Neural progenitor cell (in vitro differentiated cells): ENCODE measurements around the gene ERGIC1.

Experiments
- EZH2 ChIP-seq: fragments of 200-600 bp; sonication (generic); IDR thresholded peaks from 2 replicates; pipeline ENCODE4 v1.6.1; 2017; ENCODE audit warnings: antibody characterized with exemption, mild to moderate bottlenecking, moderate library complexity
- TF ChIP-seq, protein P1 (sequence below): fragments of 200-600 bp; sonication (generic); IDR thresholded peaks from 2 replicates; pipeline ENCODE4 v1.5.1; 2017; ENCODE audit warnings: antibody characterized with exemption, mild to moderate bottlenecking

DNA sequence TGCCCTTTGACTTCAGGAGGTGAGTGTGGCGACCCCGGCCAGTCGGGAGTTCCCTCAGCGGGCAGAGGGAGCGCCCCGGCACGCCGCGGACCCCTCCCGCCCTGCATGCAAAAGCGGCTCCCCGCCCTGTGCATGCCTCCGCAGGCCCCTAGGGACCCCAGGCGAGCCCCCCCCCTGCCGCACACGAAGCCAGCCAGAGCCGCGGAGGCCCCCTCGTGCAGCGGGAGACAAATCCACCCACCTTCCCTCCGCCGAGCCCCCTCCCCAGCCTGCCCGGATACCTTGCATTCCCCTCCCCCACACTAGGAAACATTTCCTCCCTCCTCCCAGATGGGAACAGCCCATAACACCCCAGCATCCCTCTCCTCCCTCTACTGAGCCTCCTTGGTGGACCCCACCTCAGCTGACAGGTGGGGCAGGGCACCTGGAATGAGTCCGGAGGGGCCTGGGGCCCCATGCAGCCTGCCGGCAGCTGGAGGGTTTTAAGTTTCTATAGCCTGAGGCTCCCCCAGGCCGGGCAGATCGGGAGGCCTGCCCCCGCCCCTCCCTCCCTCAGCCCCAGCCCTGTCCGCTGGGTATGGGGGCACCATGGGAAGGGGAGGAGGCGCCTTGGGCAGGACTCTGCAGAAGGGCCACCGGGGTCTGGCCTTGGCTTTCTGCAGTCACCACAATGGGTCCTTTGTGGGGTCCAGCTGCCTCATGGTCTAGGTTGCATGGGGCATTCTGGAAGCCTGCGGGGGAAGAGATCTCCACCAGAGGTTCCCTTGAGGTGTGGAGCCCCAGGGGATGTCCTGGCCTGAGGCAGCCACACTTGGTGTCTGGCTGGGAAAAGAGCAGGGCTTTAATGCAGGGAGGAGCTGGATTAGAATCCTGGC lies 601 bp downstream of the ERGIC1 start:
- TF ChIP-seq, protein P1, sequence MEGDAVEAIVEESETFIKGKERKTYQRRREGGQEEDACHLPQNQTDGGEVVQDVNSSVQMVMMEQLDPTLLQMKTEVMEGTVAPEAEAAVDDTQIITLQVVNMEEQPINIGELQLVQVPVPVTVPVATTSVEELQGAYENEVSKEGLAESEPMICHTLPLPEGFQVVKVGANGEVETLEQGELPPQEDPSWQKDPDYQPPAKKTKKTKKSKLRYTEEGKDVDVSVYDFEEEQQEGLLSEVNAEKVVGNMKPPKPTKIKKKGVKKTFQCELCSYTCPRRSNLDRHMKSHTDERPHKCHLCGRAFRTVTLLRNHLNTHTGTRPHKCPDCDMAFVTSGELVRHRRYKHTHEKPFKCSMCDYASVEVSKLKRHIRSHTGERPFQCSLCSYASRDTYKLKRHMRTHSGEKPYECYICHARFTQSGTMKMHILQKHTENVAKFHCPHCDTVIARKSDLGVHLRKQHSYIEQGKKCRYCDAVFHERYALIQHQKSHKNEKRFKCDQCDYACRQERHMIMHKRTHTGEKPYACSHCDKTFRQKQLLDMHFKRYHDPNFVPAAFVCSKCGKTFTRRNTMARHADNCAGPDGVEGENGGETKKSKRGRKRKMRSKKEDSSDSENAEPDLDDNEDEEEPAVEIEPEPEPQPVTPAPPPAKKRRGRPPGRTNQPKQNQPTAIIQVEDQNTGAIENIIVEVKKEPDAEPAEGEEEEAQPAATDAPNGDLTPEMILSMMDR = no peak
- no peak for TF ChIP-seq EZH2
